GM12878 (cell line): Measurements from ENCODE around the gene DBN1. TPM values are rescaled to one million over a fixed set of nuclear protein-coding genes. Genes with fewer than 3 reads are reported as not detected.
A peak's percentile ranks its signal among the peaks of the same experiment; 100 is the strongest.

Experiments used
- BRCA1 ChIP-seq: IDR thresholded peaks from 2 replicates; pipeline ENCODE4 v1.6.1; 2011; ENCODE audit warnings: low read depth, low read length, improper control_type of control experiment
- CBX3 ChIP-seq: fragments of 200-600 bp; sonication (generic); IDR thresholded peaks from 2 replicates; pipeline ENCODE4 v1.6.1; 2016; ENCODE audit warnings: low read depth, borderline replicate concordance
- CHD1 ChIP-seq: IDR thresholded peaks from 2 replicates; pipeline ENCODE4 v1.6.1; 2012; ENCODE audit warnings: low read depth, low read length, improper control_type of control experiment
- CHD2 ChIP-seq: IDR thresholded peaks from 2 replicates; pipeline ENCODE4 v1.6.1; 2011; ENCODE audit warnings: low read depth, low read length, improper control_type of control experiment, borderline replicate concordance
- ESRRA ChIP-seq: IDR thresholded peaks from 2 replicates; pipeline ENCODE4 v1.6.1; 2012; ENCODE audit warnings: mild to moderate bottlenecking, low read length, improper control_type of control experiment
- HDAC2 ChIP-seq: fragments of 200-600 bp; sonication (generic); IDR thresholded peaks from 2 replicates; pipeline ENCODE4 v1.6.1; 2017
- HDGF ChIP-seq: fragments of 450-650 bp; IDR thresholded peaks from 2 replicates; pipeline ENCODE4 v1.6.1; 2016; ENCODE audit warnings: antibody characterized with exemption
- KDM1A ChIP-seq: fragments of 200-600 bp; sonication (generic); IDR thresholded peaks from 2 replicates; pipeline ENCODE4 v1.6.1; 2016; ENCODE audit warnings: borderline replicate concordance
- LARP7 ChIP-seq: fragments of 450-650 bp; IDR thresholded peaks from 2 replicates; pipeline ENCODE4 v1.6.1; 2017; ENCODE audit warnings: mild to moderate bottlenecking
- MXI1 ChIP-seq: fragments of 150-350 bp; IDR thresholded peaks from 2 replicates; pipeline ENCODE4 v1.6.1; 2011; ENCODE audit warnings: low read depth, mild to moderate bottlenecking, inconsistent platforms, low read length, improper control_type of control experiment
- NFIC ChIP-seq: IDR thresholded peaks from 2 replicates; pipeline ENCODE4 v1.6.1; 2012; ENCODE audit warnings: low read depth, mild to moderate bottlenecking, inconsistent platforms, low read length, moderate library complexity
- PAX5 ChIP-seq: IDR thresholded peaks from 2 replicates; pipeline ENCODE4 v1.6.1; 2011; ENCODE audit warnings: low read depth, low read length, borderline replicate concordance
- PRDM15 ChIP-seq: fragments of 450-650 bp; formaldehyde crosslinking; IDR thresholded peaks from 2 replicates; pipeline ENCODE4 v1.4.0; 2020; ENCODE audit warnings: mild to moderate bottlenecking, moderate library complexity
- RB1 ChIP-seq: fragments of 450-650 bp; formaldehyde crosslinking; IDR thresholded peaks from 2 replicates; pipeline ENCODE4 v1.6.1; 2017; ENCODE audit warnings: mild to moderate bottlenecking, borderline replicate concordance
- RELA ChIP-seq: fragments of 450-650 bp; IDR thresholded peaks from 2 replicates; pipeline ENCODE4 v1.8.0; 2014; ENCODE audit warnings: borderline replicate concordance; ENCODE audit not compliant: partially characterized antibody
- SIN3A ChIP-seq: IDR thresholded peaks from 2 replicates; pipeline ENCODE4 v1.6.1; 2012; ENCODE audit warnings: low read depth, low read length, improper control_type of control experiment
- SMAD5 ChIP-seq: IDR thresholded peaks from 2 replicates; pipeline ENCODE4 v1.6.1; 2016; ENCODE audit warnings: antibody characterized with exemption, low read depth
- SPI1 ChIP-seq: IDR thresholded peaks from 2 replicates; pipeline ENCODE4 v1.6.1; 2011; ENCODE audit warnings: low read depth, mild to moderate bottlenecking, low read length, moderate library complexity, borderline replicate concordance; ENCODE audit not compliant: insufficient read depth
- SREBF1 ChIP-seq: IDR thresholded peaks from 2 replicates; pipeline ENCODE4 v1.6.1; 2012; ENCODE audit warnings: mild to moderate bottlenecking, low read length
- TBL1XR1 ChIP-seq: IDR thresholded peaks from 2 replicates; pipeline ENCODE4 v1.6.1; 2012; ENCODE audit warnings: low read depth, low read length, improper control_type of control experiment
- ZNF622 ChIP-seq: fragments of 450-650 bp; IDR thresholded peaks from 2 replicates; pipeline ENCODE4 v1.6.1; 2017; ENCODE audit warnings: mild to moderate bottlenecking, inconsistent platforms
- polyA plus RNA-seq, 11 experiments: library from polyadenylated mRNA; depleted of rRNA in 4 of 11; unstranded in 6 of 11; stranded (reverse) in 5 of 11; fragments of >200 nt; fragmentation: Nextera tagmentation in 4 of 11; fragmentation: Illumina TruSeq in 1 of 11; extraction: Ambion mirVana in 4 of 11; extraction: Trizol in 1 of 11; gene quantifications; 1 replicate in 1 of 11; 2 replicates in 10 of 11; pipeline versions ENCODE4 v1.2.1 to v1.2.3, GENCODE V29; 2011 to 2016; ENCODE audit warnings: inconsistent platforms in 2 of 11, missing spikeins in 2 of 11, low read depth in 1 of 11
- total RNA-seq, 4 experiments: library from RNA; depleted of rRNA in 3 of 4; stranded (reverse); fragments of >200 nt in 3 of 4; fragmentation: Illumina TruSeq in 1 of 4; extraction: Trizol in 1 of 4; gene quantifications; 2 replicates each; pipeline versions ENCODE4 v1.2.1 to v1.2.3, GENCODE V29; 2013 to 2021
- TF ChIP-seq, protein P1 (sequence below): fragments of 450-650 bp; IDR thresholded peaks from 2 replicates; pipeline ENCODE4 v1.6.1; 2017; ENCODE audit warnings: mild to moderate bottlenecking, moderate library complexity
- TF ChIP-seq, protein P2 (sequence below): fragments of 150-350 bp; IDR thresholded peaks from 2 replicates; pipeline ENCODE4 v1.6.1; 2014; ENCODE audit warnings: mild to moderate bottlenecking, low read depth, low read length

DBN1 gene
- total and polyA plus RNA-seq, 10 of the 15 experiments (the other 5 are each of a cell fraction or from before 2014, with no cell fraction given), result 0.18 to 81.0 (median 27.9) TPM

GRCh38 chr5:177455661-177456590 lies 17.5 kb downstream of the DBN1 start (continued):
- TF ChIP-seq, protein P1, sequence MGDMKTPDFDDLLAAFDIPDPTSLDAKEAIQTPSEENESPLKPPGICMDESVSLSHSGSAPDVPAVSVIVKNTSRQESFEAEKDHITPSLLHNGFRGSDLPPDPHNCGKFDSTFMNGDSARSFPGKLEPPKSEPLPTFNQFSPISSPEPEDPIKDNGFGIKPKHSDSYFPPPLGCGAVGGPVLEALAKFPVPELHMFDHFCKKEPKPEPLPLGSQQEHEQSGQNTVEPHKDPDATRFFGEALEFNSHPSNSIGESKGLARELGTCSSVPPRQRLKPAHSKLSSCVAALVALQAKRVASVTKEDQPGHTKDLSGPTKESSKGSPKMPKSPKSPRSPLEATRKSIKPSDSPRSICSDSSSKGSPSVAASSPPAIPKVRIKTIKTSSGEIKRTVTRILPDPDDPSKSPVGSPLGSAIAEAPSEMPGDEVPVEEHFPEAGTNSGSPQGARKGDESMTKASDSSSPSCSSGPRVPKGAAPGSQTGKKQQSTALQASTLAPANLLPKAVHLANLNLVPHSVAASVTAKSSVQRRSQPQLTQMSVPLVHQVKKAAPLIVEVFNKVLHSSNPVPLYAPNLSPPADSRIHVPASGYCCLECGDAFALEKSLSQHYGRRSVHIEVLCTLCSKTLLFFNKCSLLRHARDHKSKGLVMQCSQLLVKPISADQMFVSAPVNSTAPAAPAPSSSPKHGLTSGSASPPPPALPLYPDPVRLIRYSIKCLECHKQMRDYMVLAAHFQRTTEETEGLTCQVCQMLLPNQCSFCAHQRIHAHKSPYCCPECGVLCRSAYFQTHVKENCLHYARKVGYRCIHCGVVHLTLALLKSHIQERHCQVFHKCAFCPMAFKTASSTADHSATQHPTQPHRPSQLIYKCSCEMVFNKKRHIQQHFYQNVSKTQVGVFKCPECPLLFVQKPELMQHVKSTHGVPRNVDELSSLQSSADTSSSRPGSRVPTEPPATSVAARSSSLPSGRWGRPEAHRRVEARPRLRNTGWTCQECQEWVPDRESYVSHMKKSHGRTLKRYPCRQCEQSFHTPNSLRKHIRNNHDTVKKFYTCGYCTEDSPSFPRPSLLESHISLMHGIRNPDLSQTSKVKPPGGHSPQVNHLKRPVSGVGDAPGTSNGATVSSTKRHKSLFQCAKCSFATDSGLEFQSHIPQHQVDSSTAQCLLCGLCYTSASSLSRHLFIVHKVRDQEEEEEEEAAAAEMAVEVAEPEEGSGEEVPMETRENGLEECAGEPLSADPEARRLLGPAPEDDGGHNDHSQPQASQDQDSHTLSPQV, result no peak
- TF ChIP-seq RELA (no peak), NFIC (no peak), PRDM15 (no peak), HDAC2 (no peak), KDM1A (no peak), MXI1 (peak; percentile 2), CBX3 (no peak), SIN3A (no peak), CHD2 (peak; percentile 43; the same call in 1 of the 2 replicates), SPI1 (no peak), LARP7 (no peak; the same call in 1 of the 2 replicates), TBL1XR1 (no peak), PAX5 (no peak), HDGF (no peak), CHD1 (no peak), RB1 (peak; percentile 21; the same call in 1 of the 2 replicates), ZNF622 (no peak), SMAD5 (no peak), ESRRA (no peak), BRCA1 (no peak), SREBF1 (no peak)
- TF ChIP-seq, protein P2, sequence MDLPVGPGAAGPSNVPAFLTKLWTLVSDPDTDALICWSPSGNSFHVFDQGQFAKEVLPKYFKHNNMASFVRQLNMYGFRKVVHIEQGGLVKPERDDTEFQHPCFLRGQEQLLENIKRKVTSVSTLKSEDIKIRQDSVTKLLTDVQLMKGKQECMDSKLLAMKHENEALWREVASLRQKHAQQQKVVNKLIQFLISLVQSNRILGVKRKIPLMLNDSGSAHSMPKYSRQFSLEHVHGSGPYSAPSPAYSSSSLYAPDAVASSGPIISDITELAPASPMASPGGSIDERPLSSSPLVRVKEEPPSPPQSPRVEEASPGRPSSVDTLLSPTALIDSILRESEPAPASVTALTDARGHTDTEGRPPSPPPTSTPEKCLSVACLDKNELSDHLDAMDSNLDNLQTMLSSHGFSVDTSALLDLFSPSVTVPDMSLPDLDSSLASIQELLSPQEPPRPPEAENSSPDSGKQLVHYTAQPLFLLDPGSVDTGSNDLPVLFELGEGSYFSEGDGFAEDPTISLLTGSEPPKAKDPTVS, result no peak
